ENCODE data around the gene MC1R.

- TF ChIP-seq CTCF (IDR thresholded peaks at IDR 0.05) (no peak), SMC3 (IDR thresholded peaks at IDR 0.05) (no peak), JUN (IDR thresholded peaks at IDR 0.05) (peak; percentile 50 to 74; a peak in 4 of 5 replicates), POLR2A (IDR thresholded peaks at IDR 0.05; ENCODE audit: low read length) (peak; percentile 85), RAD21 (conservative IDR thresholded peaks at IDR 0.05 in 1 of 2, IDR thresholded peaks at IDR 0.05 in 1 of 2) (no peak), KDM1A (IDR thresholded peaks at IDR 0.05; ENCODE audit: low read depth) (no peak), USF2 (IDR thresholded peaks at IDR 0.05) (no peak)
- TF ChIP-seq, protein P1, sequence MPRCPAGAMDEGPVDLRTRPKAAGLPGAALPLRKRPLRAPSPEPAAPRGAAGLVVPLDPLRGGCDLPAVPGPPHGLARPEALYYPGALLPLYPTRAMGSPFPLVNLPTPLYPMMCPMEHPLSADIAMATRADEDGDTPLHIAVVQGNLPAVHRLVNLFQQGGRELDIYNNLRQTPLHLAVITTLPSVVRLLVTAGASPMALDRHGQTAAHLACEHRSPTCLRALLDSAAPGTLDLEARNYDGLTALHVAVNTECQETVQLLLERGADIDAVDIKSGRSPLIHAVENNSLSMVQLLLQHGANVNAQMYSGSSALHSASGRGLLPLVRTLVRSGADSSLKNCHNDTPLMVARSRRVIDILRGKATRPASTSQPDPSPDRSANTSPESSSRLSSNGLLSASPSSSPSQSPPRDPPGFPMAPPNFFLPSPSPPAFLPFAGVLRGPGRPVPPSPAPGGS (IDR thresholded peaks at IDR 0.05): peak; percentile 26; the same call in 1 of the 3 replicates
- TF ChIP-seq, protein P2, sequence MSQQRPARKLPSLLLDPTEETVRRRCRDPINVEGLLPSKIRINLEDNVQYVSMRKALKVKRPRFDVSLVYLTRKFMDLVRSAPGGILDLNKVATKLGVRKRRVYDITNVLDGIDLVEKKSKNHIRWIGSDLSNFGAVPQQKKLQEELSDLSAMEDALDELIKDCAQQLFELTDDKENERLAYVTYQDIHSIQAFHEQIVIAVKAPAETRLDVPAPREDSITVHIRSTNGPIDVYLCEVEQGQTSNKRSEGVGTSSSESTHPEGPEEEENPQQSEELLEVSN (IDR thresholded peaks at IDR 0.05; ENCODE audit: borderline replicate concordance, low read depth): peak; percentile 43; the same call in 1 of the 2 replicates
Observed at GRCh38 chr16:89921702-89922476, 3.2 kb downstream of the MC1R start.

Measured in A549 (cell line).